Measurements from ENCODE around the gene PAM.

GRCh38 chr5:102946971-102947370 lies 191.9 kb downstream of the PAM start:
- TF ChIP-seq CTCF (IDR thresholded peaks at IDR 0.05): no peak
- no peak for TF ChIP-seq ZFX (IDR thresholded peaks at IDR 0.05; ENCODE audit: borderline replicate concordance)

Measured in 22Rv1 (cell line).